GM18526 (cell line): ENCODE data around the gene AHRR.

ENCODE experiments used
- POLR2A ChIP-seq: IDR thresholded peaks from 3 replicates; pipeline ENCODE4 v1.6.1; 2011; ENCODE audit not compliant: insufficient read length; ENCODE audit errors: extremely low read depth

The AHRR gene

GRCh38 chr5:359301-359897, 37.9 kb downstream of the AHRR start:
- TF ChIP-seq POLR2A = no peak

DNA sequence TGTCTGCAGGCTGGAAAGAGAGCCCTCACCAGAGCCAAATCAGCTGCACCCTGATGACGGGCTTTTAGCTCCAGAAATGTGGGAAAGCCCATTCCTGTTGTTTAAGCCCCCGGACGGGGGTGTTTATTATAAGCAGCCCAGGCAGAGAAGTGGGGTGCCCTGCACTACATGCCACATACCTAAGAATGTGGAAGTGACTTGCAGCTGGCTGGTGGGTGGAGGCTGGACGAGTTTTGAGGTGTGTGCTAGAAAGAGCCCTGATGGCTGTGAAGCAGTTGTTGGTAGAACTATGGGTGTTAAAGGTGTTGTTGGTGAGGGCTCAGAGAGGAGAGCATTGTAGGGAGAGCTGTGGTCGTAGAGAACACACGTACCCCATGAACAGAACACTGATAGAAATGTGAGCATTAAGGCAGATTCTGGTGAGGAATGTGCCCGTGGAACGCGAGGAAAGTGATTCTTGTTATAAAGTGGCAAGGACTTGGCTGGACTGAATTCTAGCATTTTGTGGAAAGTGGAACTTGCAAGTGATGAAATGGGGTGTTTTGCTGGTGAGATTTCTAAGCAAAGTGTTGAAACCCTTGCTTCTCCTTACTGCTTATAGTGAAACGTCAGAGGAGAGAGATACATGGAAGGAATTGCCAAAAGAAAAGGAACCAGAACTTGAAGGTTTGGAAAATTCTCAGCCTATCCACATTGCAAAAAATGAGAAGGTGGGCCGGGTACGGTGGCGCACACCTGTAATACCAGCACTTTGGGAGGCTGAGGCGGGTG, 38.9 kb downstream of the AHRR start:
- TF ChIP-seq POLR2A = no peak

- no peak for TF ChIP-seq POLR2A
Measured at GRCh38 chr5:362189-362588, 40.7 kb downstream of the AHRR start.

DNA sequence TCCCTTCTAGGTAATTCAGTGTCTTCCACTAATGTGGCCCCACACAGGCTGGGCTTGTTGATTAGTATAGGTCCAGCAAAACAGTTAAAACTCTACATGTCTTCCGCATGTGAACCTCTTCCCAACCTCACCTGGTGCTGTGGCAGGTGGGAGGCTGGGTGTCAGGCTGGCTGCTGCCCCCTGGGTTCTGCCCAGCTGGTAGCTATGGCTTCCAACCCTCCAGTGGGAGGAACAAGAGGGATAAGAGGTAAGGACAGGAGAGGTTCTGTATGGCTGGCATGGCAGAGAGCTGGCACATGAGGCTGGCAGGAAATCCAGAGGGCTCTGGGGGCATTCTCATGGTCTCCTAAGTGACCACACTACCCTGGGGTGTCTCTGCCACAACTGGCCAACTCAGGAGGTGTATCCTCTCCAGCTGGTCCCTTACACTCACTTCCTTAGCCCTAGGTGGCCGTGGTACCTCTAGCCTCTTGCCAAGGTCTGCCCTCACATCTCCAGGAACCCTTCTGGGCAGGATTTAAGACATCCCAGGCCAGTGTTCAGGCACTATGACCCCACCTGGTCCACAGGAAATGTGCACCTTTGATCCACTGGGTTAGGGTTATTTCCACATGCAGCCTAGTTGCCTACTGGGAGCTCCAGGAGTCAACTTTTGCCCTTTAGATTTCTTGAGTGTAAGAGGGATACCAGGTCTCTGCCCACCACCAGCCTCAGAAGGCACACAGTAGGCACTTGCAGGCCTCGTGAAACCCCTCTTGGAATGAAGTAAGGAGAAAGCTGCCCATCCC, 41.7 kb downstream of the AHRR start:
- TF ChIP-seq POLR2A = no peak

DNA sequence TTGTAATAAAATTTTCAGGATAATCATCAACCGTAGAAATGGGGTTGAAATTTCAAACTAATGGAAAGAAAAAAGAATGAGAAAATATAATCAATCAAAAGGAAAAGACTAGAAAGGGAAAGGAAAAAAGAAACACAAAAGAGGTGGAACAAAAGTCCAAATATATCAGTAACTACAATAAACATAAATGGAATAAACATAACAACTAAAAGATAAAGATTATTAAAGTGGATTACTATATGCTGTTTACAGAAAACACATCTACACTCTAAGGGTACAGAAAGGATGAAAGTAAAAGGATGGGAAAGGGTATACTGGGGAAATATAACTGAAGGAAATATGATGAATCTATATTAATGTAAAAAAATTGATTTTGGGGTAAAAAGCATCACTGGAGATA, 43.0 kb downstream of the AHRR start:
- no peak for TF ChIP-seq POLR2A

DNA sequence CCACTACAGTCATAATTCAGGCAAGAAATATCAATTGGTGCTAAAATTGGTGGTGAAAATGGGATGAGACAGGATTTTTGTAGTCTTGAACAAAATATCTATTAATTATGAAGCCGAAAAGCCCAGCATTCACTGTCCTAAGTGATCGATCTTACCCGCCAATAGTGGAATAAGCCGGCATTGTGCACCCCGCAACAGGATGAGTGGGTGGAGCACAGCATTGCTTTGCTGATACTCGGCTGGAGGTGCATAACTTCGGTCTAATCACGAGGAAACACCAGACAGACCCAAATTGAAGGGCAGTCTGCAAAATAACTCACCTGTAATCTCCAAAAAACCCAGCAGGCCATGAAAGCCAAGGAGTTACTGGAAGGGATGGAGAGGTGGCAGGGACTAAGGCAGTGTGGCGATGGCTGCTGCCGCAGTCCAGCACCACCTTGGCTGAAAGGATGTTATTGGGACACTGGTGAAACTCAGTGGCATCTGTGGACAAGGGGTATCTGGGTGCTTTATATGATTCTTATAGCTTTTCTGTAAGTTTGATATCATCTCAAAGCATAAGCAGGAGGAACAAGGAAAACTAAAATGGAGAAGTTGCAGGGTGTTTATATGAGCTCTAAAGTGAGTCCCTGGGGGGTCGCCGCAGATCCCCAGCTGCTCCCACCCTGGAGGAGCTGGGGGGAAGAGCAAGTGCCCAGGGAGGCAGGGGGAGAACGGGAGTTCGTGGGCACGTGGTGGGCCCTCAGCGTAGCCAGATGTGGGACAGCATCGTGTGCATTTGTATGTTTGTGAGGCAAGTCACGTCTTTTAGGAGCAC, 45.2 kb downstream of the AHRR start:
- no peak for TF ChIP-seq POLR2A

DNA sequence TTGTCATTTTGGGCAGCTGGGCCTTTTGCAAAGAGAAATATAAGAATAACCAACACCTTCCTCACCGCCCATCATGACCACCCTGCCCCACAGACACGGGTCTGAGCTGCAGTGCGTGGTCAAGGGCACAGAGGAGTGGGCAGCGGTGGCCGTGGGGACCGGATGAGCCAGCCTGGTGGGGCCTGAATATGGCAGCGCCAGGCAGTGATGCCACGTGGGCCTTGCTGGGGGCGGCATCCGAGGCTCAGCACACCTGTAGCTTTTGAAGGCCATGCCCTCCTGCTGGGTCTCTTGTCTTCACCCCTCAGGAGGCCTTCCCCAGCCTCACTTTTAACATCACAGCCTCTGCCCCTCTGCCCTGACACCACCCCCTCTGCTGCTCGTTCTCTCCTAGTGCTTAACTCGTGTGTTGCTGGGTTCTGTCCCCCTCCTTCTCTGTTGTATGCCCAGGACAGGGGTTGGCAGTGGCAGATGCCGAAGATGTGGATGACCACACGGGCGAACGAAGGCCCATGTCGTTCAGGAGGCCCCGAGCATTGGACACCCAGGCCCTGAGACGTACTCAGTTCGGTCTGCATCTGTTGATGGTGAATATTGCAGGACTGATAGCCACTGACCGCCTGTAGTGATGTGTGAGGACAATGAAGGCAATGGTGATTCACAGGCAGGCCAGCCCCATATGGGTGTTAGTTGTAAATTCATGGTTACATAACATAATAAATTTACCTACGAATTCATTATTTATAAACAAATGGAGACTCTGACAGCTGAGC, 46.0 kb downstream of the AHRR start:
- no peak for TF ChIP-seq POLR2A

DNA sequence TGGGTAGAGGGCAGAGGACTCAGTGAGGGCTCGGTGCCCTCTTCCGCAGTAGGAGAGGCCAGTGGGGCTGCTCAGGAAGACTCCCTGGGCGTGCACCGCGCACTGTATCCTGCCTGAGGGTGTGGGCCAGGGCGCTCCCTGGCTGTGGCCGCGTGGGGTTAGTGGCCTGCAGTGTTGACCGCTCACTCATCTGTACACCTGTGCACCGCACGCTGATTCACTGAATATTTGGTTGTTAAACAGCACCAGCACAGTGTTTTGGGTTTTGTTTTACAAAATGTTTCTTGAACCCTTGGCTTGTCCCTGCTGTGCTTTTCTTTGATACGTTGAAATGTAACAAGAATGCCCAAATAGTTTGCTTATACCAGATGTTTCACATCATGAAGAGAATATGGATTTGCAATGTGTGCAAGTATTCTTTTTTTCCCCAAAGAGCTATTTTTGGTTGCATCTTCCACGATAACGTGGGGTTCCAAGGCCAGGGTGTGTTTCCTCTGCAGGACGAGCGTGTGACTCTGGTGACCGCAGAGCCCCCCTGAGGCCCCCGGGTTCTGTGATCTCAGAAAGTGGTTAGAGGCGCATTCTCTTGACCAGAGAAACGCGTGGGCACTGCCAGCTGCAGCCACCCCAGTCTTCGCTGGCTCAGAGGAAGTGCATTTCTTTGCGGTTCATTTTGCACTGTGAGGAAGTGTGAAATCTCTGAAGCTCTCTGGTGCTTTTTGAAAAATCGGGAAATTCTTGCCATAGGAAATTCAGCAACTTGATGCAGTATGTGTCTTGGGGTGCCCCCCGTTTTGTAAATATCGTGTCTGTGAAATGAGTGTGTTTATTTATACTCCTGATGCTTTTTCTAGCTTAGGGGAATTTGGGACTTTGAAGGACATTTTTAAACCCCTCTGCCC, 46.9 kb downstream of the AHRR start:
- no peak for TF ChIP-seq POLR2A

DNA sequence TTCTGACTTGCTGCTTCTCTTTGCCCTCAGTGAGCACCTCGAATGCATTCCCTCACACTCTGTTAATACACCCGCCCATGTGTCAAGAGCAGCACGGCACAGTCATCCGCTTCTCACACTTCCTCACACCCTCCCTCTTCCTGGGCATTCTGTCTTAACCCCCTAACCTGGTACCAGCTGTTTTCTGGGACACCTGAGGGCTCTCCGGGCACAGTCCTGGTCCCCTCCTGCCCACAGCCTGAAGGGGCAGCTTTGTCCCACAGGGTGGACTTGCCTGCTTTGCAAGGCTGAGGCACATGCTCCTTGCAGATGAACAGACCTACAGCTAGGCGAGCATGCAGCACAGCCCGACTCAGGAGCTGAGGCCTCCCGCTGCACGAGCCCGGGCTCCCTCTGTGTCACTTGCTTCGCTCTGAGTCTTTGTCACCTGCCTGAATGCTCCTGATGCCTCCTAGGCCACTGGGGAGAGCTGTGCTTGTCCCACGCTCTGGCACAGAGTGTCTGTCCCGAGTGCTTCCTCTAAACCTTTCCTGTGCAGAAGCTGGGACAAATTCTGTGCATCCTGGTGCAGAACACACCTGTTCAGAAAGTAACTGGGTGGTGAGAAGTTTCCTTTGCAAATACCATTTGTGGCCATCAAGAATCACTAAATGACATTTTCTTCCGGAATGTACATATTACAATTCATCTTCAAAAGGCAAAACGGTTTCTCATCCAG, 47.8 kb downstream of the AHRR start:
- TF ChIP-seq POLR2A = no peak

DNA sequence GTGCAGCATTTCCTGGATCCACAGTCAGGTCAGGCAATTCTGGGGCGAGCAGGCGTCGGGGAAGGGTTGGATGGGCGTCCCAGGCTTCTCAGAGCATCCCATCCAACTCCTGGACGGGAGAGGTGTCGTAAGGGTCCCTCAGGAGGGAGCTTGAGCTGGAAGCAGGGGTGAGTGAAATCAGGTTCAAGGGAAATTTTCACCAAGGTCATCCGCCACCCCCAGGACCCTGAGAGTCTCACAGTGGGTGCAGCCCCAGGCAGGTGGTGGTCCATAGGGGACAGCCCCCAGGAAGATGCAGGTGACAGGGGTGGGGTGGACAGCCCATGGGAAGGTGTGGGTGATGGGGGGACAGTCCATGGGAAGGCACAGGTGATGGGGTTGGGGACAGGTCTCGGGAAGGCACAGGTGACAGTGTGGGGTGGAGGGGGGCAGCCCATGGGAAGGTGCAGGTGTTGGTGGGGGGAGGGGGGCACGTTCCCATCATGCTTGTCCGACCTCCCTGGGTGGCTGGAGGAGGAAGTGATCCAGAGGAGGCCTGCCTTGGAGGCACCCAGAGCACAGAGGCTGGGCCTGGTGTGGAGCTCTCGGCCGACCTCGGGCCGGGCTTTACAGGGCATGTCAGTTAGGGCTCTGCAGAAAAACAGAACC, 48.9 kb downstream of the AHRR start:
- no peak for TF ChIP-seq POLR2A

GRCh38 chr5:370959-371810, 49.7 kb downstream of the AHRR start:
- TF ChIP-seq POLR2A = no peak
